HCEC 1CT (cell line): ENCODE data around the gene ACTR3.

Experiments
- DNase-seq: peaks from one replicate; pipeline ENCODE4 v3.0.0-alpha.2; 2017

ACTR3 gene

DNA sequence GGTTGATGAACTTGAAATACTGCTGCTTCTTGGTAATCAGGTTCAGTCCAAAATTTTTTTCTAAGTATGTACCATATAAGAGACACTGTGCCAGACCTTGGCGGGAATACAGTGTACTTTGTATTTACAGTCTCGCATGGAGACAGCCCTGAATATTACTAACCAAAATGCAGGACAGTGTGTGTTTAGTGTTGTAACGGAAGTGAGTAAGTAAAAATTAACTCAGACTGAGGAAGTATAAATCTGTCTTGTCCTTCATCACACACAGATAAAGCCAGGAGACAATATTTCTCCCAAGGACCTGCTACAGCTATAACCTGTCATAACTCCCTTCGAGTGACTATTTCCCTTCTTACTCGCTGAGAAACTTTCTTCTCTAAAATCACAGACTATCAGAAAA is 76.9 kb downstream of the ACTR3 start:
- peak; percentile 5 for DNase-seq

DNA sequence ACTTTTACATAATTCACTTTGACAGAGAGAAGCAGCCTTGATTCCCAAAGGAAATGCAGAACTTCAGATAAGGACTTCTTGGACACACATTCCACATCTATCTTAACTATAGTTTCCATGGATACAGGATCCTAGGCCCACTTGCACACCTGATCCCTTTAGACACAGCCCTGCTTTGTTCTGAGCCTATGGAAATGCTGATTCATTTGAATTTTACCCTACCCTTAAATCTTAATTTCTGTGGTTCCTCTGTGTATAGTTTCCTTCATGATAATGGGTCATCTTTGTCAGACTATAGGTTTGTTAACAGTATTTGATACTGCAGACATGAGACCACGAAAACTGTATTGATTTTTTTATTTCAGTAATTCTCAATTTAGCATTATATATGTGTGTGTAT is 77.4 kb downstream of the ACTR3 start:
- DNase-seq, result no peak

DNA sequence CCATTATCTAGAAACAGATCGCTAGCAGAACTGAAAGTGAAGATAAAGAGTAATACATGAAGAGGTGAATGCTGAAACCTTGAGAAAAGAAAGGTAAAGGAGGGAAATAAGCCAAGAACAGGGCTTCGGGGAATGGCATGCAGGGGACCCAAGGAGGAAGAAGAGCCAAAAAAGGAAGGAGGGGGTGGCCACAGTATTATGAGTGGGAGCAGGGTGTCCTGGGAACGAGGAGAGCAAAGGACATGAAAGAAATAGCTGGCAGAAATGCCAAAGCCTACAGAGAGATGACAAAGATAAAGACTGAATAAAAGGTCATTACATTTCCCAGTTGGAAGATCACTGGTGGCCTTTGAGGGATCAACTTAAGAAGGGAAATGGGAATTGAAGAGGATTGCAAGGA is 82.9 kb downstream of the ACTR3 start:
- DNase-seq, result no peak

DNA sequence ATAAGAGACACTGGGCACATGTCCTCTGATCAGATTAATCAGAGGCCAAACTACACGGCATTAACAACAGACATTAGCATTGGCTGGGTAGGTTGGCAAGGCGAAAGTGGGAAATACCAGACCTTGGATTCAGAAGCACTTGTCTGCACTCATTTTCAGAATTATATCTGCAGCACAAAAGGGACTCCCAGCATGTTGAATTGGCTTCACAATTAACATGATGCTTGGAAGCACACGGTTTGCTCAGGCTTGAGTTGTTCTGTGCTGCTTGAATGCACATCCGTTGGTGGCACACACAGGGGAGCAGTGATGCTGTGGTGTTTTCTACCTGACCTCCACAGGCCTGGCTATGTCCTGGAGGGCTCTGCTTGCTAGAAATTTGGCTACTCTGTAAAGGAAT is 83.9 kb downstream of the ACTR3 start:
- DNase-seq, result no peak

DNA sequence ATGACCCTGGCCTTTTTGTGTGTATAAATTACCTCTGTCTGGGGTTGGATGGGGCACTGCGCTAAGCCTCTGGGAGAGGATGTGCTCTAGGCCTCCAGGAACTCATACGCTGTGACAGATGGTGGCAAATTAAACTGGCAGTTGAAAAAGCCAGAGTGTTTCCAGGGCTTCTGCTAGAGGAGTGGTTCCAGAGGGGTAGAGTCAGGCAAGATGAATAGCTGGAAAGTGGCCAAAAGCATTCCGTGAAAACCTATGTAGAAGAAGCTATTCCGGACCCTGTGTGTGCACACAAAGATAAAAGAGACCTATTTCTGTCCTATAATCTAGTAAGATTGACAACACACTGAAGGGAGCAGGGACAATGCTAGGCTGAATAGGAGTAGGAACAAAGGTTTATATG is 84.8 kb downstream of the ACTR3 start:
- DNase-seq, result no peak

DNA sequence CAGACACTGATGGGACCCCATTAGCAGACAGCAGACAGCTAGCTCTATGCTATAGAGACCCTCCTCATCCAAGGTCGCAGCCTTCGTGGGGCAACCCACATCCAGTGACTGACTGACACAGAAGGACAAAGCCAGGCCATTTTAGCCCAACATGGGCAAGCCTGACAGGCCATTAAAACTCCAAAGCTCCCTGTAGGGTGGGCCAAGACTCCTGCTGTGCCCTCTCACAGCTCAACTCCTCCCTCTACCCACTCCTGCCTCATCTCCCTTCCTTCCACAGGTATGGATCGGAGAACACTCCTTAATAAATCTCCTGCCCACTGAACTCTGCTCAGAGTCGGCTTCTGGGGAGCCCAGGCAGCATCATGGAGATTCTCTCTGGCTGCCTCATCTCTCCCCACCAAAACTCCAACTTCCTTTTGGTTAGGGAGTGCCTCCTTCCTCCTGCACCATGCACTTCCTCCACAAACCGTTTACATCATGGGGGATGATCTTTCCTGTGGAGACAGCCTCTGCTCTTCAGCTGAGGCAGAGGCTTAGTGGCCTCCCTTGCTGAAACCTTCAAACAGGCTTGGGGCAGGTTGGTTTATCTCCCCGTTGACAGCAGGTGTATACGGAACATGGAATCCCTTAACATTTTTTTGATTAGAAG is 86.5 kb downstream of the ACTR3 start:
- DNase-seq, result no peak

DNA sequence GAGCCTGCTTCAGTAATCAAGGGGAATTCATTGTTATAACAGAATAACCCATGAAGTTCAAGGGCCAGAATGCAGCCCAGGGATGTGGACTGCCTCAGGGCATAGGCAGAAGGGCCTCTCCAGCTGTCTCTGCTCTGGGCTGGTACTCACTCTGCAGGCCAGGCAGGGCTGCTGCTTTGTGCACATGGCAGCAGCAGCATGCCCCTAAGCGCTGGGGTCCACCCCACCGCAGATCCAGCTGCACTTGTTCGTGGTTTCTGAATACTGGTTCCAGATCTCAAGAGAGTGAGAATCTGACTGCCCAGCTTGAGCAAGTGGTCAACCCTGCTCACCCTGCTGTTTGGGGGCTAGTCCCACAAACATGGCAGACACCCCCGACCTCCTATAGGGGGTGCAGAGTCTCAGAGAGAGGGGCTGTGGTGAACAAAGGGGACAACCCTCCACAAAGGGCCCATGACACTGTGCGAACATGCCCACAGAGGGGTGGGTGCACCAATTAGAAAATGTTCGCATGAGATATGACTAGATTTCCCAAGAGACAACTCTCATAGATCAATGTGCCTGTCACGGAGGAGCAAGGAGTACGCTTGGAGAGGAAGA is 87.3 kb downstream of the ACTR3 start:
- DNase-seq, result no peak

DNA sequence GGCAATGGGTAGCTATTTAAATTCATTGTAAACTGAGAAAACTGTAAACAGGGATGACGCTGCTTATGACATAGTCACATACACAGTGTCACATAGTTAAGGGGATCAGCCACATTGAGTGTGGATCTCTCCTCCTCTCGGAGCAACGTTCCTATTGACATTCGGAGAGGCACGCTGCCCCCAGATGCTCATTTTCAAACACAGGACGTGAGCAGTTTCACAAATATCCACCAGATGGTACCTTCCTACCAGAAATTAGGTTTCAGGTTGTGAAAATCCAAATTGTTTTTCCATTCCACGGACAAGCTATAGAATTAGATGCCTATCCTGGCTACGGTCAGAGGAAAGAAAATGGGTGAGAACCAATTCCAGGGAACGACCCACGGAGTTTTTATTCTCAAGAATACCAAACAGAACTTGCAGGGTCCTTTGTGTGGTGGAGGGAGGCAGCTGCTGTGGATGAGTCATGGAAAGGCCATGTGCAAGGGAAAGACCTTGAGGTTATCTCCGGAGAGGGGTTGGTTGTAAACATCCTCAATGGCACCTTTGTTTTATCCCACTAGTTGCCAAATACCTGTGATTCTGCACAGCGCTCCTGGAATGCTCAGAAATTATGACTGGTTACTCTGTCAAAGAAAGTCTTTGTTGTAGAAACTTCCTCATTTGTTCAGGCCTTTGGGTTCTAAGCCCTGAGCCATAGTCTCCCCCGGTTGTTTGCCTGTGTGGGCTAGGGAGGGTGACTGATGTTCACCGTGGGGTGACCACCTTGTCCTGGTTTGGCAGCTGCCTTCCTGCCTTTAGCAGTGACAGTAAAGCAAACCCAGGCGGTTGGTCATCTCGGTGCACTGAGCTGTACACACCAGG is 88.0 kb downstream of the ACTR3 start:
- DNase-seq, result no peak

DNA sequence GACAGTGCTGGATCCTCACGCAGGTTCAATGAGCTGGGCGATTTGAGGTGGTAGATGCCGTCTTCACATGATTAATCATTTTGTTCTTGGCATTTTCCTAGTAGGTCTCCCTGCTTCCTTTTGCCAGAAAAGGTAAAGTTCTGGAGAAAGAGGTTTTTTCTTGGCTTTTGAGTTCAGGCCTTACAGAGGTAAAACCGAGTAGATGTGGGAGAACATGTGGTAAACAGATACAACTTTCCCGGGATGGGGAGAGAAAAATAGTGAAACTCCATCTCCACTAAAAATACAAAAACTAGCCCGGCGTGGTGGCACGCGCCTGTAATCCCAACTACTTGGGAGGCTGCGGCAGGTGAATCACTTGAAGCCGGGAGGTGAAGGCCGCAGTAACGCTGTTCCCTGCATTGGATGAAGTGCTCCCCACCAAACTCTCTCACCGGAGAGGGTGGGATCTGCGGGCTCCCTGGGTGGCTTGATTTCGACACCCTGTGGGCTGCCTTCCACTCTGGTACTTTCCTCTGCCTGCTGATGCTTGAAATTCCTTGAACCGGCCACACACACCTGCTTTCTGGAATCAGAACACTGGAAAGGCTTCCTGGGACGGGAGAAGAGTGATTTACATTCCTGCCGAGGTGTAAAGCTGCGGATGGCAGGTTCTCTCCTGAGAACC is 88.8 kb downstream of the ACTR3 start:
- no peak for DNase-seq

DNA sequence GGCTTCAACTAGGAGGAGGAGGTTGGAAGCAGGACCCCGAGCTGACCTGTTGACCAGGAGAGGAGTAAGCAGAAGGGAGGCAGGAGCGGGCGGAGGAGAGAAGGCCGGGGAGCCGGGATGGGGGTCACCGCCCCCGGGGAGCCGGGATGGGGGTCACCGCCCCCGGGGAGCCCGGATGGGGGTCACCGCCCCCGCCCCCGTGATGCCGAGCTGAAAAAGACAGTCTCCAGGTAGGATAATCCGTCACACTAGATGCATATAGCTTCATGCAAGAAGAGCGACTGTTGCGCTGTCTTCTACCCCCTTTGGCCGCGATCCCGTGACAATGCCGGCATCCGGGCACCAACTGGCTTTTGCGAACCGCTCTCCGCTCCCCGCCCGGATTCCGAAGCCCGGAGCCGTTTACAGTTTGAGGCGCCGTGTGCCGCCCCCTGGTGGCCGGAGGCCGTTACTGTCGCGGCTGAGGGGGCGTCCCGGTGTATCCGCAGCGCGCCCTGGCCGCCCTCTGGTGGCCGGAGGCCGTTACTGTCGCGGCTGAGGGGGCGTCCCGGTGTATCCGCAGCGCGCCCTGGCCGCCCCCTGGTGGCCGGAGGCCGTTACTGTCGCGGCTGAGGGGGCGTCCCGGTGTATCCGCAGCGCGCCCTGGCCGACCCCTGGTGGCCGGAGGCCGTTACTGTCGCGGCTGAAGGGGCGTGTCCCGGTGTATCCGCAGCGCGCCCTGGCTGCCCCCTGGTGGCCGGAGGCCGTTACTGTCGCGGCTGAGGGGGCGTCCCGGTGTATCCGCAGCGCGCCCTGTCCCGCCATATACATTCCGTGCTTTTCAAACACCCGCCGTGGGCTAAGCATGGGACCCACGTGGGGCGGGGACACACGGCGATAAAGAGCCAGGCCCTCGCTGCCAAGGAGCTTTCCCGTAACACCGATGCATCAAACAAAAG is 89.6 kb downstream of the ACTR3 start:
- no peak for DNase-seq

DNA sequence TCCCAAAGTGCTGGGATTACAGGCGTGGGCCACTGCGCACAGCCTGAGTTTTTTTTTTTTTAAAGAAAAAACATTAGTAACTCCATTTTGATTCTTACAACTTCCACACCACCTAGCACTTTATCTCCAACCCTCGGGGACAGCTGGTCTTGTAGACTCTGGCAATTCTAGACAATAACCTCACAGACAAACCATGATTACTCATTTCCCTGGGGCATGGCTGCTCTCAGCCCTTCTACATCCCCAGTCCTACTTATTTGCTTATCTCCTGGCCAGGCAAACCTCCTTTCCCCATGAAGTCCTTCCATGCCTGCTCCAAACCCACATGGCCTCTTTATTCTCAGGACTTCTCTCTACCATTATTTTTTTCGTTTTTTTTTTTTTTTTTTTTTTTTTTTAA is 91.1 kb downstream of the ACTR3 start:
- no peak for DNase-seq

DNA sequence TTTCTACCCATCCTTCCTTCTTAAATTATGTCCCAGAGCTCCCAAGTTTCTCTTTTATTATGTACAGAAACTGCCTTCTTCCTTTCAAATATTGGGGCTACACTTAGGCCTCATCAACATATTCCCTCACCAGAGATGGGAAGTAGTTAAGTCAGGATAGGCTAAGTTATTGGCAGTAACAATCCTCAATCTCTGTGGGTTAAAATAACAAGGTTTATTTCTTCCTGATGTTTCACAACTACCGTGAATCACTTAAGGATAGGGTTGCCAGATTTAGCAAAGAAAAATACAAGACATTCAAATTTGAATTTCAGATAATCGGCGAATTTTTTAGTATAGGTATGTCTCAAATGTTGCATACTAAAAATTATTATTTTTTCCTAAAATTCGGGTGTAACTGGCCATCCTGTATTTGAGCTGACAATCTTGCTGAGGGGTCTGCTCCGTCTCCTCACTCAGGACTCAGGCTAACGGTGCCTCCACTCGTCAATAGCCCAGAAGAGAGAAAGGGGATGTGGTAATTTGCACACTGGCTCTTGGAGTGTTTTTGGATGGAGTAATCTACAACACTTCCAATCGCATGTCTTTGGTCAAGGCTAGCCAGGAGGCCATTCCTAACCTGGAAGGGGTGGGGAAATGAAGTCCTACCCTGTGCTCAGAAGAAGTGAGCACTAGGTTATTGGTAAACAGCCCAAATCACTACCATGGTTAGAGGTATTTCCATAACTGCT is 91.7 kb downstream of the ACTR3 start:
- DNase-seq, result no peak

DNA sequence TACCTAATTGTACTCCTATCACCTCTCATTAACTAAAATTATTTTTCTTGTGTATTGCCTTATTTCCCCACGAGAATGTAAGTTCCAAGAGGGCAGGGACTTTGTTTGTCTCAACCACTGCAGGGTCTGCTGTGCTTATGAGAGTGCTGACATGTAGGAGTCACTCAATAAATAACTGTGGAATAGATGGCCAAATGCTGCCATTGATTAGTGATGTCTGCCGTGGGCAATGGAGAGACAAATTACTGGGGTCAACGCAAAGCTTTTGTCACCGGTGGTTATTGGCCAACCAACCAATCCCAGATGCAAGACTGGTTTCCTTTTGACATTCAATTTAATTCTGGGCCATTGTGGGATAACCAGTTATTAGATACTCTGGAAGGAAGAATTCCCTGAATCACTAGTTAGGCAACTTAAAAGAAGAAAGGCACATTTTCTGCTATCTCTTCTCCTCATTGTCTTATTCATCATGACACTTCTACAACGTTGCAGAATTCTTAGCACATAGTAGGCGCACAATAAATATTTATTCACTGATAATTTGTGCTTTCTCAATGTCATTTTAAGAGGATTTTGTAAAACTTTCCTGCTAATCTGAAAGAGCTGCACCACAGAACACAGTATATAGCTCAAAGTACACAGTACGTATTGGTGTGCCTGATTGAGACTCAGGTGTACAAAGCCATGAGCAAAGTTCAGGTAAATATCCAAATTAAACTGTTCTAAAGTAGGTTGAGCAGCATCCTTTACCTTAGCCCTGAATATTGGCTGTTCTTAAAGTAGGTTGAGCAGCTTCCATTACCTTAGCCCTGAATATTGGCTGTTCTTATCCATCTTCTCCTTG is 95.9 kb downstream of the ACTR3 start:
- DNase-seq, result no peak

DNA sequence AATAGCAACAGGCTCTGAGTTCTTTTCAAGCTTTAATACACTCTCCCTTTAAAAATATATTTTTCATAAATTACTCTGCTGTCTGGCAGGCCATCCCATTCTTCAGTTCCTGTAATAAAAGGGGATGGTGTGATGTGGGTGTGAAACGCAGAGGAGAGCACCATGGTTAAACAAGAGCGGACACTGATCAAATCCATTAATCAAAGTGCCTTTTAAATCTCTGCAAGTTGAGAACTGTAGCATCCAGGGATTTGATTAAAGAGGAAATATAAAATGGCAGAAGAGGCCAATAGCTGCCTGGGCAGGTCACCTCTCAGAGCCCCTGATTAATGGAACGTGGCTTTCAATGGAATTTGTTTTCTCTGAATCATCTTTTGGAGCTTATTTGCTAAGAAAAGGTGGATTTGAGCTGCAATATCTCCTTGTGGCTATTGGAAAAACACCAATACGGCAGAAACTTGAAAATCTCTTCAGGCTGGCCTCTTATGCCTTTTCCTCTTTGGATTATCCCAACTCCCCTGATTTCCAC is 96.9 kb downstream of the ACTR3 start:
- DNase-seq, result no peak

DNA sequence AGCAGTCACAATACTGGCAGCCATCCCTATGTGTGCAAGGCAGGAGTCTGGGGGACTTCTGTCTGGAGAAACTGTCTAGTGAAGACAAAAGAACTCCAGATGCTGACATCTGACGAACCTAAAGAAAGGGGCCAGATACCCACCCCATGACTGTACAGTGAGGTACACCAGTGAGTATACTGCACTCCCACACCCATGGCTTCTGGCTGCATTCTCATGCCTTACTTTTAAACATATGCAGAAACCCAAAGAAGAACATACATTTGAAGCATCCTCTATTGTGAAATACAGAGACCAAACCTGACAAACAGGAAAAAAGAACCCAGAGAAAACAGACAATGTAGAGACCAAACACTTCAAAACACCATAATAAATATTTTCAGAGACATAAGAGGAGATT is 102.2 kb downstream of the ACTR3 start:
- DNase-seq, result no peak

DNA sequence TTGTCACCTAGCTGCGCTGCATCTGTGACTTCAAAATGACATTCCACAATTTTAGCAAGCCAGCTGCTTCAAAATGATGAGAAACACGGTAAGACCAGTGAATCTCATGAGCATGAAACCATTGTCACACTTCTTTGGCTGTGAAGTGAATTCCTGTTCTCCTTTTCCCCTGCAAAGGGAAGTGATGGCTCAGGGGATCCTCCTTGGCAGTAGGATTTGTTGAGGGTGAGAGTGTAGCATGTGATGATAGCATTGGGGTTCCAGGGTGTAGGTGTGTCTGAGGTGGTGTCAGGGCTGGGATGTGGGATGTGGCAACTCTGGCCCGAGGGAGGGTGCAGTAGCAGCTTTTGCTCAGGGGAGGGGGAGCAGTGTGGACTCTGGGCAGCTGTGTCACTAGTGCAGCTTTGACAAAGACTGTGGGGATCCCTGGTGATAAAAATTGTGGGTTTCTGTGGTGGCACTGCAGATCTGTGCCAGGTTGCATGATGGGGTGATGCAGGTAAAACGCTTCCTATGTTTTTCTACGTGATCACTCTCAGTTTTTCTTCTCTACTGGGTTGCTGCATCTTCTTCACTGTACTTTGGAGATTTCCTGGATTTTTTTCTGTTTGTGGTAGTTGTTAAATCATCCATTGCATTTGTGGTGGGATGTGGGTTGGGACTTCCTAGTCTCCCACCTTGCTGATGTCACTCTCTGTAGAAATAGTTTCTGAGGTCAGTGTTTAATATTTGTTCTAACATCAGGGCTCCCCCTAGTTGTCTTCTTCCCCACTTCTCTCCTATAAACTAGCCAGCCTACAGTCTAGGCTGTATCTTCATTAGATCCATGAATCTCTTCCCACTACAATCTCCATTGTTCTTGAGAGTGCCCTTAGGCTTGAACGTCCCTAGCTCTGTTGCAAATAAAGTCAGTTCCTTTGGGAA is 107.0 kb downstream of the ACTR3 start:
- no peak for DNase-seq

DNA sequence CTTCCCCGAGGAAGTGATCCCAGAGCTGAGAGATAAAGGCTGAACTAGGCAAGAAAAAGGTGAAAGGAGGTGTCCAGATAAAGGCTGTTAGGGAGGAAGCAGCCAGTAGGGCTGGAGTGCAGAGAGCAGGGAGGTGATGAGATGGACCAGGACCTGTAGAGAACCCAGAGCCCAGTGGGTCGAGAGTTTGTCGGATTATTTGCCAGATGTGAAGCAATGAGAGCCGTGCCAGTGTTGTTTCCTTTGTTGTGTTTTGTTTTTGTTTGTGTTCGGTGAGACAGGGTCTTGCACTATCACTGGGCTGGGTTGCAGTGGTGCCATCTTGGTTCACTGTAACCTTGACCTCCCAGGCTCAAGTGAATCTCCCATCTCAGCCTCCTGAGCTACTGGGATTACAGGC is 111.3 kb downstream of the ACTR3 start:
- no peak for DNase-seq

DNA sequence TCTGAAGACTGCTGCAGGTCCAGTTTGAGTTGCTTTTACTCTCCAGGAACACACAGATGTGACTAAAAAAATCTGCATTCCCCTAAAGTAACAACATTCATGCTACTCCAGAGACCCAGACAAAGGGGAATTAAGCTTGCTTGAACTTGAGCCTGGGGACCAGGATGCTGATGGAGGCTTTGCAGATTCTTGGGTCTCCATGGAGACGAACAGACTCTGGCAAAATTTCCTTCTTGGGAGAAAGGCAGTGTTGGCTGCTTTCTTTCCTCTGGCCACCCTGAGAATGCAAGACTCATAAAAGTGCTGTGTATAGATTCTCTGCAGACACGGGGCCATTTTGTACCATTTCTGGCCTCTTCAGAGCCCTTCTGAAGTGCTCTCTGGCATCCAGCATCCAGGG is 112.0 kb downstream of the ACTR3 start:
- DNase-seq, result no peak

DNA sequence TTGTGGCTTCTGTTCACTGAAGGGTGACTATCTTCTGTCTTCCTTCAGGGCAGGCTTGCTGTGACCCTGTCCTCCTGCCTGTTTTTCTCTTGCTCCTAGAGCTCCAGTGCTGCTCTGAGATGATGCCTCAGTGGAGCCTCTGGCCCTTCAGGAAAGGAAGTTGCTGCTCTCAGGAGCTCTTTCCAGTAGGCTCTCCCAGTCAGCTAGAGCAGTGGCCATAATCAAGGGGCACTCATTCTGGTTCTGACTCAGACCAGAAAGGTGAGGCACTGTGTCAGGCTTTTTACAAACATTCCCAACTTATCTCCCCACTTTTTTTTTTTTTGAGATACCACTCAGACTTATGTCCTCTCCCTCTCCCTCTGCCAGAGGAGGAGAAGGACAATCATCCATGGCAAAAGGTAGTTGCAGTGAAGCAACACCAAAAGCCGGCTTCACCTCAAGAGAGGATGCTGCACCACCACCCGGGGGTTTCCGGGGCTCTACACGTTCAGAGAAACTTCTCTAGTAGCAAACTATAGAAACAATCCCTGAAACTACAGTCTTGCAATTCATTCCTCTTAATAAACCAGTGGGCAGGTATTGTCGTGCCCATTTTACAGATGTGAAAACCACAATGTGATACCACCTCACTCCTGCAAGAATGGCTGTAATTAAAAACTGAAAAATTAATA is 115.4 kb downstream of the ACTR3 start:
- DNase-seq, result no peak
